Activated gamma-delta T cell (primary cell): ENCODE measurements around the gene COL20A1.
A peak's percentile ranks its signal among the peaks of the same experiment; 100 is the strongest.

Experiments used
- DNase-seq: peaks from one replicate; lab custom pipeline; 2025; lab: John Stamatoyannopoulos, UW

Gene COL20A1

GRCh38 chr20:63261060-63261794, 31.8 kb upstream of the COL20A1 start:
- DNase-seq = no peak

- DNase-seq = no peak
Observed at GRCh38 chr20:63261795-63262528, 31.0 kb upstream of the COL20A1 start.

- DNase-seq = no peak
Observed at GRCh38 chr20:63262836-63263235, 30.1 kb upstream of the COL20A1 start.

- no peak for DNase-seq
Observed at GRCh38 chr20:63264000-63264399, 29.0 kb upstream of the COL20A1 start.

GRCh38 chr20:63264519-63264918, 28.5 kb upstream of the COL20A1 start:
- DNase-seq = no peak

GRCh38 chr20:63265891-63266515, 27.0 kb upstream of the COL20A1 start:
- DNase-seq = no peak

GRCh38 chr20:63267691-63268090, 25.3 kb upstream of the COL20A1 start:
- DNase-seq = no peak

GRCh38 chr20:63268256-63268655, 24.7 kb upstream of the COL20A1 start:
- no peak for DNase-seq

- DNase-seq = no peak
Observed at GRCh38 chr20:63268671-63269439, 24.1 kb upstream of the COL20A1 start.

- no peak for DNase-seq
Observed at GRCh38 chr20:63269724-63270123, 23.3 kb upstream of the COL20A1 start.

- DNase-seq = no peak
Observed at GRCh38 chr20:63270606-63271325, 22.2 kb upstream of the COL20A1 start.

- DNase-seq = peak; percentile 81
Observed at GRCh38 chr20:63272105-63273058, 20.6 kb upstream of the COL20A1 start, which contains the start of gene ARFGAP1. ARFGAP1 (plus strand) TSS chr20:63272813; CDS start chr20:63275581, 2,768 bp downstream.

GRCh38 chr20:63273059-63273579, 19.9 kb upstream of the COL20A1 start:
- DNase-seq = no peak

GRCh38 chr20:63273635-63274380, 19.2 kb upstream of the COL20A1 start:
- DNase-seq = no peak

GRCh38 chr20:63274381-63275228, 18.4 kb upstream of the COL20A1 start:
- no peak for DNase-seq

GRCh38 chr20:63275825-63276224, 17.2 kb upstream of the COL20A1 start:
- no peak for DNase-seq

GRCh38 chr20:63276956-63277355, 16.0 kb upstream of the COL20A1 start:
- DNase-seq = no peak
